DND-41 (cell line): ENCODE data around the gene PITPNM3.

Source experiments
- EZH2 ChIP-seq: IDR thresholded peaks from 3 replicates; pipeline ENCODE4 v1.6.1; 2012; ENCODE audit warnings: borderline replicate concordance, low read depth, mild to moderate bottlenecking, moderate library complexity, low read length, inconsistent platforms; ENCODE audit not compliant: severe bottlenecking
- TF ChIP-seq, protein P1 (sequence below): IDR thresholded peaks from 2 replicates; pipeline ENCODE4 v1.5.1; 2012; ENCODE audit warnings: borderline replicate concordance, low read length, moderate library complexity, mild to moderate bottlenecking; ENCODE audit not compliant: poor library complexity, severe bottlenecking; ENCODE audit errors: extremely low read depth

- TF ChIP-seq, protein P1, sequence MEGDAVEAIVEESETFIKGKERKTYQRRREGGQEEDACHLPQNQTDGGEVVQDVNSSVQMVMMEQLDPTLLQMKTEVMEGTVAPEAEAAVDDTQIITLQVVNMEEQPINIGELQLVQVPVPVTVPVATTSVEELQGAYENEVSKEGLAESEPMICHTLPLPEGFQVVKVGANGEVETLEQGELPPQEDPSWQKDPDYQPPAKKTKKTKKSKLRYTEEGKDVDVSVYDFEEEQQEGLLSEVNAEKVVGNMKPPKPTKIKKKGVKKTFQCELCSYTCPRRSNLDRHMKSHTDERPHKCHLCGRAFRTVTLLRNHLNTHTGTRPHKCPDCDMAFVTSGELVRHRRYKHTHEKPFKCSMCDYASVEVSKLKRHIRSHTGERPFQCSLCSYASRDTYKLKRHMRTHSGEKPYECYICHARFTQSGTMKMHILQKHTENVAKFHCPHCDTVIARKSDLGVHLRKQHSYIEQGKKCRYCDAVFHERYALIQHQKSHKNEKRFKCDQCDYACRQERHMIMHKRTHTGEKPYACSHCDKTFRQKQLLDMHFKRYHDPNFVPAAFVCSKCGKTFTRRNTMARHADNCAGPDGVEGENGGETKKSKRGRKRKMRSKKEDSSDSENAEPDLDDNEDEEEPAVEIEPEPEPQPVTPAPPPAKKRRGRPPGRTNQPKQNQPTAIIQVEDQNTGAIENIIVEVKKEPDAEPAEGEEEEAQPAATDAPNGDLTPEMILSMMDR = no peak
- no peak for TF ChIP-seq EZH2
Measured at GRCh38 chr17:6541886-6542285, 14.5 kb downstream of the PITPNM3 start.
